Ramos (cell line): ENCODE results near the gene CA6.
"Not testable (repeated sequence)": the region's sequence is repeated elsewhere in the genome, so short reads cannot be mapped to it uniquely, and the experiment has no call there.

ENCODE experiments used
- in situ Hi-C: fragments of 300-500 bp; cut with MboI; formaldehyde crosslinking; loops from one replicate; pipeline ENCODE4 v1.14.3; 2022; ENCODE audit warnings: low sequenced_read_pairs; ENCODE audit not compliant: unreplicated experiment

CA6 gene

DNA sequence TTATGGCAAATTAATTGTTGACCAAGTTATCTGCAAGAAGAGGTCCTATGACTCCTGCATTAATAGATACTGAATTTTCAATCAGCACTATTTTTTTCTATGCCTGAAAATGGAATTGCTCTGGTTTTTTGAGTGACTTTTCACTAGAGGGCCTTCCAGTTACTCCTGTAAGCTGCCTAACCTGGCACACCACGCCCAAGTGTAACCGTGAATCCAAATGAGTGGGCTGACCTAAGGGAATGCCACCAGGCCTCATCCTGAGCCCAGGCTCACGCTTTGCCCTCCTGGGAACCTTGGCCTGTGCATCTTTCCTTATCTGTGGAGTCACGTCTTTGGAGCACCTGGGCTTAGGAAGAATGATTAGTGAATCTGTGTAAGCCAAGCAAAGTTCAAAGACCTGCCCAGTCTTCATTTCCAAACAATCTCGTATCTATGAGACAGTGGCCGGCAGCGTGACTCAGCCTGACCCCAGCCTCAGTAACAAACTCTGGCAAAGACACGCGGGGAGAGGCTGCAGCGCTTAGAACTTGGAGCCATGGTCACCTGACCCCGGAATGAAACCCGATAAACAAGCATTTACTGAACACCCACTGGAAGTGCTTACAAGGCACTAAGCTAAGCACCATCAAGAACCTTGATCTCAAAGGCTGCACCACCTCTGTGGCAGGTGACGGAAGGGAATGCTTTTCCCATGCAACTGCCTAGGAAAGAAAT, 48.5 kb downstream of the CA6 start:
- in situ Hi-C loops, result loop anchor here (5.0 kb wide), 1 partner anchor 77 kb away; no protein-coding TSS in a partner anchor

GRCh38 chr1:9001534-9002214, 56.0 kb downstream of the CA6 start:
- in situ Hi-C loops, result not testable (repeated sequence)

- in situ Hi-C loops, result not testable (repeated sequence)
Observed at GRCh38 chr1:9002215-9002560, 56.5 kb downstream of the CA6 start.

DNA sequence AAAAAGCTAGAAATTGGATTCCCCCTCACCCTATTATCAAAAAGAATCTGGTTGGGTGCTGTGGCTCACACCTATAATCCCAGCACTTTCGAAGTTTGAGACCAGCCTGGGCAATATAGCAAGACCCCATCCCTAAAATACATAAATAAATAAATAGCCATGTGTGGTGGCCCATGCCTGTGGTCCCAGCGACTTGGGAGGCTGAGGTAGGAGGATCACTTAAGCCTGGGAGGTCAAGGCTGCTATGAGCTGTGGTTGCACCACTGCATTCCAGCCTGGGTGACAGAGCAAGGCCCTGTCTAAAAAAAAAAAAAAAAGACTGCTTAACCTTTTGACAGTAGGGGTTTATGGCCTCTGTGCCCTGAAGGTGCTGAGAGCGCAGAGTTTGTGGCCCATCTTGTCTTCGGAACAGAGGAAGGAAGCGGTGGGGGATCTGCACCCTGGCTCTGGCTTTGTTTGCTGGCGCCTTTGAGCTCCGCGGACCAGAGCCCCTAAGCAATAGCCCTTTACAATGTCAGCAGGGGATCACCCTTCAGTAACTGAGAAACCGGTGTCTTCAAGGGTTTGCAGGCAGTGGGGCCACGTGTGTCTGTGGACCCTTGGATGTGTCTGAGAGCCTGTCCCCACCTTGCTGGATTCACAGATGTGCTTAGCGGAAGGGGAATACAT, 58.5 kb downstream of the CA6 start:
- in situ Hi-C loops, result no loop called here

DNA sequence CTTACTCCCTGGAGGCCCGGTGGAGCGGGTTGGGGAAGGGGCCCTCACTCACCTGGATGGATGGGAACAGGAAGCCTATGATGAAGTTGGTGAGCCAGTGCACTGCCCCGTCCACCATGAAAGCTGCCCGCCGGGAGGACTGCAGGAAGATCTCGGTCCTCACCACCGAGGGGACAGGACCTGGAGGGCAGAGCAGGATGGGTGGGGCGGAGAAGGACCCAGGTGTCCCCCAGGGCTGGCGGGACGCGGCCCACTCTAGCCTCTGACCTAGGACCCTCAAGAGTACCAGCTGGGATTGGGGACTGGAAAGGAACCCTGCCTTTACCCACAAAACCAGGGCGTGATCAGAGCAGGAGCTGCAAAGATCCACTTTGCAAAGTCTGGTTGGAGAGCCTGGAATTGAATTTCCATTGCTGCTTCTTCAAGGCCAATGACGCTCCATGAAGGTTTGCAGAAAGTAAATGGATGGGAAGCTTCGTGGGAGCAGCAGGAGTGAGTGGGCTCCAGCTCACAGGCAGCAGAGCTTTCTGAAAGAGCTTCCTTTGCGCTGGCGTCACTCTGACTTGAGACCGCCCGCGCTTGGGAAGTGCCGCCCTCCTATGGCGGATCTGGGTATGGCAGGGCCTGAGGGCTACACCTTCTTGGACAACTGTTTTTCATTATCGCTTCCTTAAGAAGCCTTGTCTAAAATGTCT, 59.2 kb downstream of the CA6 start:
- in situ Hi-C loops, result no loop called here

- in situ Hi-C loops, result no loop called here
Observed at GRCh38 chr1:9005395-9005708, 59.7 kb downstream of the CA6 start.

- in situ Hi-C loops, result no loop called here
Observed at GRCh38 chr1:9006956-9007615, 61.4 kb downstream of the CA6 start.

DNA sequence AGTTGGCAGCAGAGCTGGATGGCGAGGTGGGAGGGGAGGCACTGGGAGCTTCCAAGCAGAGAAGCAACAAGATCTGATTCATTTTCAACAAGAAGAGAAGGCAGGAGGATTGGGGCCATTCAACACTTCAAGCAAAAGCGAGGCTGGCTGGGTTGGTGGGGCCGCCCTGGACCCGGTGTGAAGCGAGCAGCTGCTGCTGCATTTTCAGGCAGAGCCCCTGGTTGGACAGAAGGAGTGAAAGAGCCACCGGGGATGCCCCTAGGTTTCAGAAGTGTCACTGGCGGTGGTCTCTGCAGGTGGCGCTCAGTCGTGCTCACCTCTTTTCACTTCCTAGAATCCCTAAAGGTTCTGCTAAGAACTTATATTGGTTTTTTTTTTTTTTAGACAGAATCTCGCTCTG, 62.6 kb downstream of the CA6 start:
- in situ Hi-C loops, result no loop called here

- in situ Hi-C loops, result loop anchor here (5.0 kb wide), 1 partner anchor 93 kb away; no protein-coding TSS in a partner anchor
Observed at GRCh38 chr1:9009438-9010370, 64.0 kb downstream of the CA6 start.

GRCh38 chr1:9010781-9011323, 65.2 kb downstream of the CA6 start:
- in situ Hi-C loops, result loop anchor here (5.0 kb wide), 1 partner anchor 91 kb away; no protein-coding TSS in a partner anchor

DNA sequence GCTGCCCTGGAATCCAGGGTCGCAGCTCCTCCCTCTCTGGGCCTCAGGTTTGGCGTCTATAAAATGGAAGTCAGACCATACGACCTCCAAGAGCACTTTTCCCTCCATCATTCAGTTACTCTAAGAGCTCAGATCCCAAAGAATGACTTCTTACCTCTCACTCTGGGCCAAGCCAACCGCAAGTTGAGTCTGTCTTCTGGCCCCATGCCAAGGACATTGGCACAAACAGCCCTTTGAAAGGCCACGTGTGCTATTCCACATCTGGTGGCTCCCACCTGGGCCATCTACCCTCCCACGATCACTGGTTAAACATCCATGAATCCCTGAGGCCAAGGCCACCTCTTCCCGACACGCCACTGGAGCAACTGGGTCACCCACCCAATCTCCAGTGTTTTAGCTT, 68.2 kb downstream of the CA6 start:
- in situ Hi-C loops, result loop anchor here (5.0 kb wide), 1 partner anchor 88 kb away; no protein-coding TSS in a partner anchor

DNA sequence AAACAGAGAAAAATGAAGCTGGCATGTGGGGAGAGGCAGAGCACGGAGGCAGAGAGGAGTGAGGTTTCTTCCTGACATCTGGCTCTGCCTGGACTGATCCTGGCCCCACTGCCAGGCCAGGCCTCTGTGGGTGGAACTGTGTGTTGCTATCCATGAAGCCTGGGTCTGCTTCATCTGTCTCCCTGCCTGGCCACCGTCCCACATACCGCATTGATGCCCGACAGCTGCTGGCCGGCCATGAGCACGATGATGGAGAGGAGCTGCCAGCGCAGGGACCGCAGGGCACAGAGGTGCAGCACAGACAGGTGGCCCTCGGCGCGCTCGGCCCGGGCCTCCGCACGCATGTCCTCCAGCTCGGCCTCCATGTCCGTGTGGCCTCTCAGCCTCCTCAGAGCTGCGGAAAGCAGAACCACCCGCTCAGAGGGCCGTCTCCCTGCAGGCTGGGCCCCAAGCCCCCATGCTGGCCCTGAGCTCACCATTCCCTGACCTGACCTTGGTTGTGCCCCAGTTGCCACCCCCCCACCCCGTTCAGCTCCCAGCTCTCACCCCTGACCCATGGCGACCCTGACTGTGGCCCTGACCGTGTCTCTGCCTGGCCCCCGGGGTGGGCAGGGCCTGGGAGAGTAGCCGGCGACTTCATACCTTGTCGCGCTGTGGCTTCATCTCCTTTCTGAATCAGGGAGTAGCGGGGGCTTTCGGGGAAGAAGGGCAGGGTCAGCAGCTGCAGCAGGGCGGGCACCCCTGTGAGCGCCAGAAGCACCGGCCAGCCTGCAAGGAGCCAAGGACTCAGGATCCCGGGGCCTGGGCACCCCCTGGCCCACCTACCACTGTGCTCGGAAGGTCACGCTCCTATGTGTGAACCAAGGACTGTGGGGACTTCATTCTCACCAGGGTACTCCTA, 69.1 kb downstream of the CA6 start:
- in situ Hi-C loops, result loop anchor here (5.0 kb wide), 1 partner anchor 88 kb away; no protein-coding TSS in a partner anchor

DNA sequence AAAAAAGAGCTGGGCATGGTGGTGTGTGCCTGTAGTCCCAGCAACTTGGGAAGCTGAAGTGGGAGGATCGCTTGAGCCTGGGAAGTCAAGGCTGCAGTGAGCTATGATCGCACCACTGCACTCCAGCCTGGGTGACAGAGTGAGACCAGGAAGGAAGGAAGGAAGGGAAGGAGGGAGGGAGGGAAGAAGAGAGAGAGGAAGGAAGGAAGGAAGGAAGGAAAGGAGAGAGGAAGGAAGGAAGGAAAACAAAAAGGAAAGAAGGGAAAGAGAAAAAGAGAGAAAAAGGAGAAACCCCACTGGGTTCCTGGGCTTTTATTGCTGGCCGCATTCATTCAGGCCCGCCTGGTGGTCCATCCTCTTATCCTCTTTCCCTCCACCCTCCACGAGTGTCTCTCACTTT, 70.8 kb downstream of the CA6 start:
- in situ Hi-C loops, result no loop called here

DNA sequence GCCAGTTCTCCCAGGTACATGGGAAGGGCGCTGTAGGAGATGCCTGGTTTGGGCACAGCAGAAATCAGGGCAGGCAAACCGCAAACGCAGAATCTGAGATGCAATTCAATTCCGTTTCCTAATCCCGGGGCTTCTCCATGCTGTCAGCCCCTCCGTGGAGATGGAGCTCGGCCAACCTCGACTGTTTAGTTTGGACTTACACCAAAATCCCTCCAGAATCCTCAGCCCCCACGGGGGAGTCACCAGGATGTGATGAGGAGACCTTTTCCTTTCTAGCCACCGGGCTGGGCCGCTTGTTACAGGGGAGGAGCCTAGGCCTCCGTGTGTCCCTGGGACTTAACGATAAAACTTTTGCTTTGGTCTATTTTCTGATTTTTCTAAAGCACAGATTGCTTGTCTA, 72.7 kb downstream of the CA6 start:
- in situ Hi-C loops, result no loop called here

DNA sequence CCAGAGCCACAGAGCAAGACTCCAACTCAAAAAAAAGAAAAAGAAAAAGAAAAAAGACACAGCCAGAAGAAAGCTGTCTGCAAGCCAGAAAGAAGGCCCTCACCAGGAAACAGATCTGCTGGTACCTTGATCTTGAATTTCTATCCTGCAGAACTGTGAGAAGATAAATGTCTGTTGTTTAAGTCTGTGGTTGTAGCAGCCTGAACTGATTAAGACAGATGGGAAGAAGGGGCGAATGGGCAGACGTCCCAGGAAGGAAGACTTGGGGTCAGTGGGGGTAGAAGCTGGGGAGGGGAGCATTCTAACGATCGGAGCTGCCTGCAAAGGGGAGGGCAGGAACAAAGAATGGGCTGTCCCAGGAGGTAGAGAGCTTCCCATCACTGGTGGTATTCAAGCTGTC, 74.2 kb downstream of the CA6 start:
- in situ Hi-C loops, result no loop called here

DNA sequence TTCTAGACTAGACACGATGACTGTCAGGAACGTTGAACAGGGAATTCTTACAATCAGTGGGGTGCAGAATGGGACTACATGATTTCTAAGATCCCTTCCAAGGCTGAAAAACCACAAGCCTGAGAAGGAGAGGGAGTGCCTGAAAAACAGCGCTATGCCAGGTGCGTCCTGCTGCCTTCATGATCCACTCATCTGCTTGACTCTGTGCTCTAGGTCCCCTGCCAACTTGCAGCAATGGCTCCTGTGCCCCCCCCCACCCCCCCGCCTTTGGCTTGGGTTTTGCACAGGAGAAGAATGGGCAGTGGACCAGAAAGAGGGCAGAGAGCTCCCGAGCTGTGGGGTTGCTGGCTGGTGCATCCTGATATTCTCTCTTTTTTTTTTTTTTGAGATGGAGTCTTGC, 74.6 kb downstream of the CA6 start:
- in situ Hi-C loops, result no loop called here

DNA sequence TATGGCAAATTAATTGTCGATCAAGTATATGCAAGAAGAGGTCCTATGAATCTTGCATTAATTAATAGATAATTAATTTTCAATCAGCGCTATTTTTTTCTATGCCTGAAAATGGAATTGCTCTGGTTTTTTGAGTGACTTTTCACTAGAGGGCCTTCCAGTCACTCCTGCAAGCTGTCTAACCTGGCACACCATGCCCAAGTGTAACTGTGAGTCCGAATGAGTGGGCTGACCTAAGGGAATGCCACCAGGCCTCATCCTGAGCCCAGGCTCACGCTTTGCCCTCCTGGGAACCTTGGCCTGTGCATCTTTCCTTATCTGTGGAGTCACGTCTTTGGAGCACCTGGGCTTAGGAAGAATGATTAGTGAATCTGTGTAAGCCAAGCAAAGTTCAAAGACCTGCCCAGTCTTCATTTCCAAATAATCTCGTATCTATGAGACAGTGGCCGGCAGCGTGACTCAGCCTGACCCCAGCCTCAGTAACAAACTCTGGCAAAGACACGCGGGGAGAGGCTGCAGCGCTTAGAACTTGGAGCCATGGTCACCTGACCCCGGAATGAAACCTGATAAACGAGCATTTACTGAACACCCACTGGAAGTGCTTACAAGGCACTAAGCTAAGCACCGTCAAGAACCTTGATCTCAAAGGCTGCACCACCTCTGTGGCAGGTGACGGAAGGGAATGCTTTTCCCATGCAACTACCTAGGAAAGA, 76.5 kb downstream of the CA6 start:
- in situ Hi-C loops, result not testable (repeated sequence)
